GM18951 (cell line): Measurements from ENCODE around the gene IGF2R.

Source experiments
- POLR2A ChIP-seq: IDR thresholded peaks from 4 replicates; pipeline ENCODE4 v1.6.1; 2011; ENCODE audit warnings: mild to moderate bottlenecking; ENCODE audit not compliant: insufficient read length, insufficient read depth; ENCODE audit errors: extremely low read depth
- in situ Hi-C: fragments of 300-500 bp; cut with MboI; formaldehyde crosslinking; loops from one replicate; pipeline ENCODE4 v1.12.0; 2022; ENCODE audit warnings: low sequenced_read_pairs, mixed read lengths, inconsistent platforms; ENCODE audit not compliant: unreplicated experiment

IGF2R gene

GRCh38 chr6:160043784-160044183 is 74.9 kb downstream of the IGF2R start:
- TF ChIP-seq POLR2A, result no peak
- in situ Hi-C loops, result no loop called here

GRCh38 chr6:160044687-160045086 is 75.8 kb downstream of the IGF2R start:
- in situ Hi-C loops, result no loop called here
- no peak for TF ChIP-seq POLR2A

GRCh38 chr6:160048471-160048870 is 79.6 kb downstream of the IGF2R start:
- no peak for TF ChIP-seq POLR2A
- in situ Hi-C loops, result no loop called here

- no peak for TF ChIP-seq POLR2A
- in situ Hi-C loops, result no loop called here
Measured at GRCh38 chr6:160049346-160049745, 80.5 kb downstream of the IGF2R start.

- no peak for TF ChIP-seq POLR2A
- in situ Hi-C loops, result no loop called here
Measured at GRCh38 chr6:160050022-160050421, 81.1 kb downstream of the IGF2R start.

GRCh38 chr6:160051390-160051789 is 82.5 kb downstream of the IGF2R start:
- in situ Hi-C loops, result no loop called here
- TF ChIP-seq POLR2A, result no peak

GRCh38 chr6:160054271-160054670 is 85.4 kb downstream of the IGF2R start:
- in situ Hi-C loops, result no loop called here
- TF ChIP-seq POLR2A, result no peak

GRCh38 chr6:160054913-160055312 is 86.0 kb downstream of the IGF2R start:
- no peak for TF ChIP-seq POLR2A
- in situ Hi-C loops, result no loop called here

GRCh38 chr6:160055378-160055777 is 86.5 kb downstream of the IGF2R start:
- in situ Hi-C loops, result no loop called here
- TF ChIP-seq POLR2A, result no peak

- no peak for TF ChIP-seq POLR2A
- in situ Hi-C loops, result no loop called here
Measured at GRCh38 chr6:160055813-160056212, 86.9 kb downstream of the IGF2R start.

GRCh38 chr6:160057080-160057479 is 88.2 kb downstream of the IGF2R start:
- in situ Hi-C loops, result no loop called here
- no peak for TF ChIP-seq POLR2A

GRCh38 chr6:160058603-160059215 is 89.8 kb downstream of the IGF2R start:
- TF ChIP-seq POLR2A, result no peak

GRCh38 chr6:160060221-160060620 is 91.3 kb downstream of the IGF2R start:
- no peak for TF ChIP-seq POLR2A
- in situ Hi-C loops, result no loop called here

More at GRCh38 chr6:160058603-160059215, 89.8 kb downstream of the IGF2R start:
- in situ Hi-C loops, result no loop called here

GRCh38 chr6:160060920-160061447 is 92.1 kb downstream of the IGF2R start:
- in situ Hi-C loops, result no loop called here
- no peak for TF ChIP-seq POLR2A
